HCT116 (cell line): Measurements from ENCODE around the gene DQX1.

Experiments
- CTCF ChIP-seq, 3 experiments: fragments of 200-600 bp in 1 of 3; sonication (generic) in 1 of 3; IDR thresholded peaks in 2 of 3; conservative IDR thresholded peaks in 1 of 3; 2 replicates each; pipeline ENCODE4 v1.5.1; 2012 to 2017; ENCODE audit warnings: low read depth in 2 of 3, low read length in 2 of 3, antibody characterized with exemption in 1 of 3, borderline replicate concordance in 1 of 3, control low read depth in 1 of 3, mild to moderate bottlenecking in 1 of 3, mixed read lengths in 1 of 3, mixed run types in 1 of 3, moderate library complexity in 1 of 3; ENCODE audit not compliant: insufficient read depth in 1 of 3
- POLR2AphosphoS5 ChIP-seq: IDR thresholded peaks from 2 replicates; pipeline ENCODE4 v1.6.1; 2011; ENCODE audit warnings: mild to moderate bottlenecking, low read depth, low read length, moderate library complexity

GRCh38 chr2:74566754-74567085 is 40.7 kb upstream of the DQX1 start:
- TF ChIP-seq POLR2AphosphoS5 (no peak), CTCF (IDR thresholded peaks at IDR 0.05 in 2 of 3, conservative IDR thresholded peaks at IDR 0.05 in 1 of 3; ENCODE audit: borderline replicate concordance in 1 of 3, insufficient read depth in 1 of 3, low read depth in 2 of 3, low read length in 2 of 3) (no peak)
